Measurements from ENCODE around the gene EFL1. TPM values are rescaled to one million over a fixed set of nuclear protein-coding genes. Genes with fewer than 3 reads are reported as not detected.

EFL1 gene
- total RNA-seq, 5 donors from 2014 or later (not counting 1 experiment from before 2014, with no cell fraction given): 16.5 to 22.0 (median 20.1) TPM

DNA sequence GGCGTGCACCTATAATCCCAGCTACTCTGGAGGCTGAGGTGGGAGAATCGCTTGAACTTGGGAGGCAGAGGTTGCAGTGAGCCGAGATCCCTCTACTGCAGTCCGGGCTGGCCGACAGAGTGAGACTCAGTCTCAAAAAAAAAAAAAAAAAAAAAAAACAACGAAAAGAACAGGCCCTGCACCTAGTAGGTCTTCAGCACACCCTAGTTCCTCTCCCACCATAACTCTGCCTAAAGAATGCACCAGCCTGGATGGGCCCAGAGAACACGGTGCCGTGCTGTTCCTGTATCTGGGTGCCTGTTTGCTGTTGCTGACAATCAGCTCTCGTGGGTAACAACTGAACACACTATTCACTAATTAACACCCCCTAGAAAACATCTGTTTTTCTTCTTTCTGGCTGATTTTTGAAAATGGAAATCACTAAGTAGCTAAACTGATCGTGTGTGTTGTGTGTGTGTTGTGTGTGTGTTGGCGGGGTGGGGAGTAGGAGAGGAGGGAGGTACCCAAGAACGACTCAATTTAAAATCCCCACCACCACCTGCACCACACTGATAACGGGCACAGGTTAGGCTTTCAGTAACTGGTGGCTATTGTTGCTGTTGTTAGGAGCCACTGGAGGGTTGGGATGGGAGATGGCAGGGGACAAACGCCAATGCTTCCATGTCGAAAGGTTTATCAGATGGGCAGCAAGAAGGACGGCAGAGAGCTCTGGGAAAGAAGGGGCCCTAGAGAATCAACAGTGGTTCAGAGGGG lies 176.1 kb downstream of the EFL1 start:
- Histone ChIP-seq H3K4me3 (ENCODE audit: control insufficient read depth in 1 of 2, extremely low read depth in 1 of 2, low read length in 1 of 2) (no peak overlapping the region), H3K27ac (ENCODE audit: low read length) (no peak overlapping the region), H3K27me3 (replicated peaks in 1 of 2; ENCODE audit: control insufficient read depth in 2 of 2, extremely low read depth in 1 of 2, insufficient read depth in 2 of 2, low read length in 1 of 2) (peaks cover 0 to 21% of the 10 kb centered on the region in 2 experiments), H3K36me3 (ENCODE audit: control insufficient read depth in 2 of 2, extremely low read depth in 1 of 2, insufficient read depth in 1 of 2, low read length in 1 of 2) (no peaks in the 10 kb centered on the region), H3K4me1 (ENCODE audit: control insufficient read depth in 1 of 2, extremely low read depth in 1 of 2, insufficient read depth in 2 of 2, low read length in 2 of 2) (no peaks in the 10 kb centered on the region), H3K9me3 (no peaks in the 10 kb centered on the region)
- H3K4me3 Mint-ChIP-seq: no peak overlapping the region
- ChIA-PET POLR2A (no interaction called here), CTCF (no interaction called here)
- WGBS (ENCODE audit: insufficient coverage): 84% methylated on average over 7 of the region's 16 CpGs
- H3K27me3 Mint-ChIP-seq: peaks cover 3 to 22% of the 10 kb centered on the region in 2 donors
- H3K27ac Mint-ChIP-seq: no peak overlapping the region
- no peak for DNase-seq
- ATAC-seq (replicated peaks in 1 of 4): no peak
- no peaks in the 10 kb centered on the region for H3K36me3 Mint-ChIP-seq
- H3K9me3 Mint-ChIP-seq: no peaks in the 10 kb centered on the region
- H3K4me1 Mint-ChIP-seq: no peaks in the 10 kb centered on the region

GRCh38 chr15:82081914-82082762 lies 180.4 kb downstream of the EFL1 start:
- Mint-ChIP-seq H3K4me3 (no peak overlapping the region), H3K36me3 (no peaks in the 10 kb centered on the region), H3K27me3 (peaks cover 20 to 31% of the 10 kb centered on the region in 2 donors), H3K4me1 (no peaks in the 10 kb centered on the region), H3K9me3 (no peaks in the 10 kb centered on the region), H3K27ac (no peak overlapping the region)
- Histone ChIP-seq H3K9me3 (no peaks in the 10 kb centered on the region), H3K4me1 (ENCODE audit: control insufficient read depth in 1 of 2, extremely low read depth in 1 of 2, insufficient read depth in 2 of 2, low read length in 2 of 2) (no peaks in the 10 kb centered on the region), H3K4me3 (ENCODE audit: control insufficient read depth in 1 of 2, extremely low read depth in 1 of 2, low read length in 1 of 2) (no peak overlapping the region), H3K27ac (ENCODE audit: low read length) (no peak overlapping the region), H3K36me3 (ENCODE audit: control insufficient read depth in 2 of 2, extremely low read depth in 1 of 2, insufficient read depth in 1 of 2, low read length in 1 of 2) (no peaks in the 10 kb centered on the region), H3K27me3 (replicated peaks in 1 of 2; ENCODE audit: control insufficient read depth in 2 of 2, extremely low read depth in 1 of 2, insufficient read depth in 2 of 2, low read length in 1 of 2) (peaks cover 0 to 37% of the 10 kb centered on the region in 2 experiments)
- ATAC-seq (replicated peaks in 1 of 4) (no peak), DNase-seq (no peak)
- POLR2A ChIA-PET: no interaction called here
- WGBS (ENCODE audit: insufficient coverage): 61% methylated on average over 3 of the region's 14 CpGs
- CTCF ChIA-PET: interaction anchor here in 1 of 2 donors (0.6 kb wide), 2 partner anchors 20 to 816 kb away, joined by 3 to 4 read pairs; no protein-coding TSS in a partner anchor

GRCh38 chr15:82080774-82081173 lies 181.8 kb downstream of the EFL1 start:
- Histone ChIP-seq H3K36me3 (ENCODE audit: control insufficient read depth in 2 of 2, extremely low read depth in 1 of 2, insufficient read depth in 1 of 2, low read length in 1 of 2) (no peaks in the 10 kb centered on the region), H3K4me3 (ENCODE audit: control insufficient read depth in 1 of 2, extremely low read depth in 1 of 2, low read length in 1 of 2) (no peak overlapping the region), H3K9me3 (no peaks in the 10 kb centered on the region), H3K27me3 (replicated peaks in 1 of 2; ENCODE audit: control insufficient read depth in 2 of 2, extremely low read depth in 1 of 2, insufficient read depth in 2 of 2, low read length in 1 of 2) (peaks cover 0 to 31% of the 10 kb centered on the region in 2 experiments), H3K27ac (ENCODE audit: low read length) (no peak overlapping the region), H3K4me1 (ENCODE audit: control insufficient read depth in 1 of 2, extremely low read depth in 1 of 2, insufficient read depth in 2 of 2, low read length in 2 of 2) (no peaks in the 10 kb centered on the region)
- Mint-ChIP-seq H3K36me3 (no peaks in the 10 kb centered on the region), H3K27me3 (peaks cover 27 to 33% of the 10 kb centered on the region in 2 donors), H3K27ac (no peak overlapping the region), H3K4me1 (no peaks in the 10 kb centered on the region), H3K9me3 (no peaks in the 10 kb centered on the region), H3K4me3 (no peak overlapping the region)
- no peak for DNase-seq
- ChIA-PET POLR2A (no interaction called here), CTCF (interaction anchor here in 1 of 2 donors (1.0 kb wide), 1 partner anchor 28 kb away, joined by 3 read pairs; no protein-coding TSS in a partner anchor)
- ATAC-seq (replicated peaks in 1 of 4): no peak
- WGBS (ENCODE audit: insufficient coverage): 84% methylated on average over 2 of the region's 6 CpGs

Other genes with a start within 250 kb of the EFL1 start
- gene MEX3B, start 216.7 kb downstream of the EFL1 start, total RNA-seq: 1 to 10 TPM; 1.5 to 2.8 (median 1.6) TPM
- gene SAXO2, start 84 bp upstream of the EFL1 start, total RNA-seq: 10 to 100 TPM in 1 of 5 donors, 1 to 10 TPM in 3, under 1 TPM in 1; 0.56 to 19.6 (median 2.1) TPM
- gene GOLGA6L10, start 86.7 kb upstream of the EFL1 start, total RNA-seq: 1 to 10 TPM in 4 of 5 donors, under 1 TPM in 1; 0.72 to 3.0 (median 2.1) TPM
- 1 to 10 TPM; 2.9 to 5.4 (median 4.4) TPM for gene GOLGA6L9, start 167.1 kb upstream of the EFL1 start, total RNA-seq